ENCODE data around the gene AUTS2.

The AUTS2 gene

DNA sequence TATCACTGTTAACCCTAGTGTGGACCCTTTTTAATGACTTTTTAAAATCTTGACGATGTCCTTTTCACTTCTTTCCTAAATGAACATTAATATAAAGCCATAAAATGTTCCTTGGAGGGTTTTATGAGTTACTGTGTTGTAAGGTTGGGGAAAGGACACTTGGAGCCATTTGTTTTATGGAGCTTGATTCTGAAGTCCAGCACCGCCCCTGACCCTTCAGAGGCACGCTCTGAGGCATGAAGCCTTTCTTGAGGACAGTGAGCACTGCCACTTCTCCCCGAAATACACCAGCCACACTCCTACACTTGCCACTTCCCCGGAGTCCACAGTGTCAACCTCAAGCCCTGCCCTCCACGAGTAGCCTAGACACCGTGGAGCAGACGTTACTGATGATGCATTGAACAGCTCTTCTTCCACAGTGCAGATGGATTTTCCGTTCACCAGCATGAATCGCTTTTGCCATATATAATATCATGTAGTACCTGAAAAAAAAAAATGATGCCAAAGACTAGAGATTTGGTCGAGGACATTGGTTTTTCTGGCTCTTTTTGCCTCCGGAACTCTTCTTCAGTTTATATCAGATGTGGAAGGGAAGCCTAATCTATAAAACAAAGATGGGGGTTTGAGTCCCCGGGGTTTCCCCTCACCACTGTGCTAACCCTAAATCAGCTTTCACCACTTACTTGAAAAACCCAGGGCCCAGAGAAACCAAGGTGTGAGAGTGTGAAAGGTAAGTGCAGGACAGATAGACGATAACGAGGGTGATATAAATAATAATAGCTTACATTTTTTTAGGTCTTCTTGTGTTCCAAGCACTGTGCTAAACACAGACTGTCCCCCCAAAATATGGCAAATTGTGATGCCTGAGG is 881.1 kb downstream of the AUTS2 start:
- DNase-seq (ENCODE audit: low spot score) (no peak), FAIRE-seq (no peak)

GRCh38 chr7:70480927-70481569 is 882.8 kb downstream of the AUTS2 start:
- FAIRE-seq (no peak), DNase-seq (ENCODE audit: low spot score) (peak; percentile 18)

DNA sequence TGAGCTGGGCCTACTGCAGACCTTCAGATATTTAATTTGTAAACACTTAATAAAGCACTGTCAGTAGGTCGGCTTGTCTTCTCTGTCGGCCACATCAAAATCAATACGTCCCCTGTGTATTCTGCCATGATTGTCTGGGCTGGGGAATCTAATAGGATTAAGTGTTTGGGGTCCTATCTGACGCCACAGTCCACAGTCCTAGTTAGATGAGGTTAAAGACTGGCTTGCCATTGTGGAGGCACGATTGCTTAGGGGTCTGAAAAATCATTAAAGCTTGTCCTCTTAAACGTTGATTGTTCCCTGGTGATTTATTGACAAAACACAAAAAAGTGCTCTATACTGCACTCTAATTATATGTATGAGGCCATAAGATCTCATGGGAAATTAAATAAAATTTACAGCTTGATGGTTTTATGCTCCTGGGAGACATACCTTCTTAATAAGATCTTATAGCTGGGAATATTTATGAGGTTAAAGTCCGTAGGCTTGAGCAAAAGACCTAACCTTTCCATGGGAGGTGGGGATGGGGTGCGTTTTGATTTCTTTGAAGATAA is 883.4 kb downstream of the AUTS2 start:
- no peak for FAIRE-seq
- no peak for DNase-seq (ENCODE audit: low spot score)

DNA sequence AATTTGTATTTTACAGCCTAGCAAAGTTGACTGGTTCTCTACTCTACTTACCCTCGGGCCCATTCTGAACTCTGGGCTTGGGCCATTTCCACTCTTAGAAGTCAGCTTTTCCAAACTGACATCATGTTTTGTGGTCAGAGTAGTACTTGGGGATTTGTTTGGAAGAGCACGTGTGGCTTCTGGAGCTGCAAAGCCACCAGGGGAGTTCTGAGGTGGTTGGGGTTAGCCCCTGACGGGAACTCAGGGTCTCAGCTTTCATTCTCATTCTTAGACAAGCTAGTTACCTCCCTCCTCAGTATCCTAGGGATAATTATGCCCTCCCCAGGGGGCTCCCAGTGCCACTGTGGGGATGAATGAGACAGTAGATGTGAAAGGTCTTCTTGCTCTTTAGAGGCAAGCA is 886.0 kb downstream of the AUTS2 start:
- FAIRE-seq, result no peak
- no peak for DNase-seq (ENCODE audit: low spot score)

DNA sequence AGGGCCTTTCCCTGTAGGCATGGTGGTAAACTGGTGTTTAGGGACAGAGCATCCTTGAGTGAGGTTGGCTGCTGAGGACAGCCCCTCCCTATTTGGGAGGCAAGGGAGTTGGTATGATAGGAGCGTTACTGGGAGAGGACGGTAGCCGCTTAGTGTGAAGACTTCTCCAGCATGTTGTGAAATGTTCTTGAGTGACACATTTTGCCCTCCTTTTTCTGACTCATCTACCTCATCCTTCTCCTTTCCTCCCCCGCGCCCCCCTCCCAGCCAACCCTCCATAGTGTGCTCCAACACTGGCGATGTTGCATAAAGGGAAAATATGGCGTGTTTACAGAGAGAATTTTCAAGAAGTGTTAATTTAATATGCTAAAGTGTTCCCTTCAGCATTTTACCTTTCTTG is 888.7 kb downstream of the AUTS2 start:
- DNase-seq (ENCODE audit: low spot score) (no peak), FAIRE-seq (no peak)

GRCh38 chr7:70487428-70487827 is 889.2 kb downstream of the AUTS2 start:
- no peak for DNase-seq (ENCODE audit: low spot score)
- FAIRE-seq, result no peak

- FAIRE-seq (no peak), DNase-seq (ENCODE audit: low spot score) (no peak)
Measured at GRCh38 chr7:70487886-70488285, 889.6 kb downstream of the AUTS2 start.

- FAIRE-seq (no peak), DNase-seq (ENCODE audit: low spot score) (no peak)
Measured at GRCh38 chr7:70489813-70490212, 891.5 kb downstream of the AUTS2 start.

DNA sequence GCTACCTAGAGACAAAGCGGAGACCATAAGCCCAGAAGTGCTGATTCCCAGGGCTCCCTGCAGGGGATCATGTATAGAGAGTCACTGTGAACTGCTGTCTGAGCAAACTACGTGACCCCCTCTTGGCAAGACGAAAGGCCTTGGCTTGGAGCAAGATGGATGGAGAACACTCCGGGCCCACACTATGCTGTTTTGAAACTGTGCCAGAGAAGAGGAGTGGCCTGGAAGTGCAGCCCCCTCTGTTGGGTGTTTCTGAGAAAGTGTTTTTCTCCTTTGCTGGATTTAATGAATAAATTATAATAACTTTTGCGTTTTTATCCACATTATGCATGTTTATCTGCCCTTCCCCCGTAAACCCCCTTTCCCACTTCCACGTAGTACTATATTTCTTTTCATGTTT is 894.4 kb downstream of the AUTS2 start:
- DNase-seq (ENCODE audit: low spot score) (no peak), FAIRE-seq (no peak)

- FAIRE-seq (no peak), DNase-seq (ENCODE audit: low spot score) (no peak)
Measured at GRCh38 chr7:70494225-70495032, 896.2 kb downstream of the AUTS2 start.

DNA sequence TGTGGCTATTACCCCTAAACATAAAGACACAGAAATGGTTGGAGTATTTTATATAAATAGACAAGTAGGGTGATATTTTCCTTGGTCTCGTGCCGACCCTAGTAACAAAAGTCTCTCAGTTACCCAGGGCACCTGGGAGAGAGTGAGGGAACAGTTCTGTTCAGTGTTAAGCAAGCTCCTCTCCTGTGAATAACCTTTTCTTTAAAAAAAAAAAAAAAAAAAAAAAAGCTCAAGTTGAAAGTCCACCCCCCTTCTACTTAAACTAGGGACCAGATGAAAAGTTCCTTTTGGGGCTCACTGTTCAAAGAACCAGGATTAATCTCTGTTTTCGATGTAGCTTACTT is 896.7 kb downstream of the AUTS2 start:
- FAIRE-seq, result no peak

GRCh38 chr7:70497793-70498192 is 899.5 kb downstream of the AUTS2 start:
- DNase-seq (ENCODE audit: low spot score) (no peak), FAIRE-seq (no peak)

More for the DNA sequence above, 896.7 kb downstream of the AUTS2 start:
- no peak for DNase-seq (ENCODE audit: low spot score)

DNA sequence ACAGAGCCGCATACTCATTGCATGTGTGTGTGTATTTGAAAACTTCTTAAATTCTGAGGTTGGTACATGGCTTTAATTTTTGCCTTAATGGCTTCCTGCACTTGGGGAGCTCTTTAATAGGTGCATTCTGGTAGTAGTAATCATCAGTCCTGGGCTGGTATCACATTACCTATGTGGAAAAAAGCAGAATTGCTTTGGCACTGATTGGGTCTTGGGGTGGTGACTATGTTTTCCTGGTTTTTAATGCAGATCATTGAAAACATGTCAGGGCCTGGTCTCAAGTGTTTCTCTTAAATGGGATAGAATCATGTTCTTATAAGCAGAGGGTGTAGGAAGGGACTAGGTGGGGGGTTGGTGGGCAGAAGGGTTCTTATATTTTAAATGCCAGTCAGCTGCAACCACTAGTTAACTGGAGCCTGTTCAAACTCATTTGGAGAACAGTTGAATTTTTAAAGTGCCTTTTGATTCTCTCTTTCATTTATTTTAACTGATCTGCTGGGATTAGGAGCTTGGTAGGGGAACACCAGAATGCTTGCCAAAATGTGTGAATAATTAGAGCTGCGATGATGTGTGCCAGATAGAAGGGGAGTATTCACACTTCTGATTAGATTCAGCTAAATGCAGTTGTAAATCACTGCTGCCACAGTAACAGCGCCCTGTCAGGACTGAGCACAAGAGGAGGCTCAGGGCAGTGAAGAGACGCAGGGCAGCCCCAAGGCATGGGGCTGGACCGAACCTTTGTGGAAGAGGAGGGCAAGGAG is 900.1 kb downstream of the AUTS2 start:
- no peak for DNase-seq (ENCODE audit: low spot score)
- no peak for FAIRE-seq

GRCh38 chr7:70500261-70500660 is 902.0 kb downstream of the AUTS2 start:
- DNase-seq (ENCODE audit: low spot score) (no peak), FAIRE-seq (no peak)

- no peak for FAIRE-seq
- no peak for DNase-seq (ENCODE audit: low spot score)
Measured at GRCh38 chr7:70502117-70502863, 904.0 kb downstream of the AUTS2 start.

DNA sequence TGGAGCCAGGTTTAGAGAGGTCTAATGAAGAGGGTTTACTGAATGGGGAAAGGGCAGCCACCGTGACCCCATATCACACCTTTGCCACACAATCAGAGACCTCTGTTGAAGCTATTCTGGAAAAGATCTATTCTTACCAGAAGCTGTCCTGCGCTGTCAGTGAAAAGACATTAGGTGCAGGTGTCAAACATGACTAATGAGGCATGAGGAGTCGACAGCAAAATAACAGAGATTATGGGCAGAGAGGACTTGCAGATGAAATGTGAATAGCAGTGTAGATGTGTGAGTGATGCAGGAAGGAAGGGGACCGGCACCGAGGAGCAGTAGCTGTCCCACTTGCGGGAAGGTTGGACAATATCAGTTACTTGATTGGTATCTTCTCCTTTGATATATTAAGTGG is 906.0 kb downstream of the AUTS2 start:
- DNase-seq (ENCODE audit: low spot score) (no peak), FAIRE-seq (no peak)

DNA sequence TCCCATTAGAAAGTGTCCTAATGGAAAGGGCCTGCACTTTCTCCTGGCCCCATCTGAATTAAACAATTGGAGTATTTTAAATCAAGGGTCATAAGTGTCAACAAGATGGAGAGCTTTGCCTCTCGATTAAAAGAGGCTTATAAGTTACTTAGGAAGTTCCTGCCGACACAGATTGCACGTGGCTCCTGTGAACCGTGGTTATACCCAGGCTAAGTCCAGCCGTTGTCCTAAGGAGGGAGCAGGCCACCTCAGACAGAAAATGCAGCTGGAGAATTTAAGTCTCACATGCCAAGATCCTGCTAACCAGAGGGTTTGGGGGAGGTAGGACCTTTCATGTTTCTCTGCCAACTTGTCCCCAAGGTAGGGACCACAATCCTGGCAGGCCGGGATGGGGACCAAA is 907.2 kb downstream of the AUTS2 start:
- FAIRE-seq, result no peak
- no peak for DNase-seq (ENCODE audit: low spot score)

DNA sequence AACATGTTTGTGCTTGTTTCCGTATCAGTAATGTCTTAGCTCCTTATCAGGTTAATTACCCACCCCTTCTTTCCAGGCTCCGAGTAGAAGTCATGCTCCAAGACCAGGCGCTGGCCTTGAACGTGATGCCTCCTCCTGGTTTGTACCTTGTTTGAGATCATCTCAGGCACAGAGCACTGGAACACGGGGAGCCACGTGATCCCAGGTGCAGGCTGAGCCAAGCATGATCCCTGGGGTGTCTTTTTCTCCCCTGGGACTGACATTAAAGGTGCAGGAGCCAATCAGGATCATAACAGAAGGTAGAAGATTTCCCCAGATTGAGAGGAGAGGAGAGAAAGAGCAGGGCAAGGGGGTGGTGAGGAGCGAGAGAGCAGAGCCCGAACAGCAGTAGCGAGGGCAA is 907.6 kb downstream of the AUTS2 start:
- DNase-seq (ENCODE audit: low spot score), result no peak

GRCh38 chr7:70506434-70506833 is 908.2 kb downstream of the AUTS2 start:
- FAIRE-seq, result no peak
- no peak for DNase-seq (ENCODE audit: low spot score)

More for the DNA sequence above, 907.6 kb downstream of the AUTS2 start:
- FAIRE-seq, result no peak

DNA sequence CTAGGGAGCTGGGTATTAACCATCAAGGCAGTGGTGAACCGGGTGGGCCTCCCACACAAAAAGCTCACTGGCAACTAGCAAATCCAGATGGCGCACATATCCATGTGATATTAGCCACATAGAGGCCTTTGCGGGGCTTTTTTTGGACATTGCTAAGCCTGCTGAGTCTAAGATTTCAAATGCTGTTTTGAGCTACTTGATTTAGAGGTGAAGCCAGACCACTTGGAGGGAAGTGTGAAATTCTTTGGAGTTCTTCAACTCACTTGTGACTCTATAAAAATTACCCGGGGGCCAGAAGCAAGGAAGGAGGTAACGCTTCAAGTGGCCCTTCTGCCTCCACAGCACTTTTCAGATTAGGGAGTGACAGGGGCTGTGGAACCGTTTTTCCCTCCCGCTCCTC is 913.9 kb downstream of the AUTS2 start:
- DNase-seq (ENCODE audit: low spot score) (no peak), FAIRE-seq (no peak)
